ENCODE results near the gene EHD1.

The EHD1 gene

DNA sequence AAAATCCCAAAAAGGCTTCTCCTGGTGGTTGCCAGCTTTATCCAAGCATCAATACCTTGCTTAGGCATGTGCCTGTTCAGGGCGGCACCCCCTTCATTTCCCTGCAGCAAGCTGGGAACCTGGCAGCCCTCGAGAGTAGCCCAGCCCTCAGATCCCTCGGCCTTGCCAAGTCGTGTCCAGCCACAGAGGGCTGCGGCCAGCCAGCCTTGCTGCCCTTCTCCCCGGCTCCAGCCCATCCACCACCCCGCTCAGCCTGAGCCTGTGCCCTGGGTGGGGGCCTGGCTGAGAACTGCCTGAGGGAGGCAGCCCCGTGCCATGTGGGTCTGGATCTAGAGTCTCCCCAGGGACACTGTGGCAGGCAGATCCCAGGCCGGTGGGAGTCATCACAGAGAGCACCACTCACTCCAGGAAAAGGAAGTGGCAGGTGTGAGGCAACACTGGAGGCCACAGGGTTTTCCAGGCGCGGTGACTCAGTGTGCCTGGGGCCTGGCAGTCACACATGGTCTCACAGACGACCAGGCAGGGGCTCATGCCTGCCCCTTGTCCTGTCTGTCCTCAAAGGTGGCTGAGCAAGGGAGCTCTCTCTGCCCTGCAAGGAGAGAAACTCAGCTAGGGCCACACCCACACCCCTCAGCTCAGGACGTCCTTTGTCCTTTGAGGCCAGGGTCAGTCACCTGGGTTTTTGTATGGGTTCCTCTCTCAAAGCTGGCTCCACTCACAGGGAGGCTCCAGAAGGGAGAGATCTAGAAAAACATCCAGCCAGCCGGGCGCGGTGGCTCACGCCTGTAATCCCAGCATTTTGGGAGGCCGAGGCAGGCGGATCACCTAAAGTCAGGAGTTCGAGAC is 21.8 kb downstream of the EHD1 start:
- TF ChIP-seq ZNF274 (IDR thresholded peaks at IDR 0.05; ENCODE audit: low read depth, low read length), result no peak
- no peak overlapping the region for H3K4me3 ChIP-seq (ENCODE audit: low read length)

DNA sequence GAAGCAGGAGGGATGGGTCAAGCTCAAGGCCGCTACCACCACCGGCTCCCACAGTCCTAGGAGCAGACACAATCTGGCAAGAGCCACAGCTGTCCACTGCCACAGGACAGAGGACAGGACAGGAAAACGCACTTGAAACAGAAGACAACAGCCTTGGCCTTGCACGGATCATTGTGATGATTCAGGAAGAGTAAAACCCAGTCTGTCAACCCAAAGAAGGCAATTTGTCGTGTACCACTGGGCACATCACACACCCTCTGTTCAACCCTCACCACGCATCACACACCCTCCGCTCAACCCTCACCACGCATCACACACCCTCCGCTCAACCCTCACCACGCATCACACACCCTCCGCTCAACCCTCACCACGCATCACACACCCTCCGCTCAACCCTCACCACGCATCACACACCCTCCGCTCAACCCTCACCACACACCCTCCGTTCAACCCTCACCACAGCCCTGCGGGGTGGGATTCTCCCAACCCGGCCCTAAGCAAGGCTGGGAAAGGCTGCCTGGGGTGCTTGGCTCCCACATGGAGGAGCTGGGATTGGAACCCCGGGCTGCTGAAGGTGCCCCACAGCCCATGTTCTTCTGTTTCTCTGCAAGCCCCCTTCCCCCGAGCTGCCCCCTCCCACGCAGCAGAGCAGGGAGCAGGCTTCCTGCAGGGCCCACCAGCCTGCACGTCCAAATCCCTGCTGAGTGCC is 22.7 kb downstream of the EHD1 start:
- H3K4me3 ChIP-seq (ENCODE audit: low read length), result no peak overlapping the region
- TF ChIP-seq ZNF274 (IDR thresholded peaks at IDR 0.05; ENCODE audit: low read depth, low read length), result no peak

DNA sequence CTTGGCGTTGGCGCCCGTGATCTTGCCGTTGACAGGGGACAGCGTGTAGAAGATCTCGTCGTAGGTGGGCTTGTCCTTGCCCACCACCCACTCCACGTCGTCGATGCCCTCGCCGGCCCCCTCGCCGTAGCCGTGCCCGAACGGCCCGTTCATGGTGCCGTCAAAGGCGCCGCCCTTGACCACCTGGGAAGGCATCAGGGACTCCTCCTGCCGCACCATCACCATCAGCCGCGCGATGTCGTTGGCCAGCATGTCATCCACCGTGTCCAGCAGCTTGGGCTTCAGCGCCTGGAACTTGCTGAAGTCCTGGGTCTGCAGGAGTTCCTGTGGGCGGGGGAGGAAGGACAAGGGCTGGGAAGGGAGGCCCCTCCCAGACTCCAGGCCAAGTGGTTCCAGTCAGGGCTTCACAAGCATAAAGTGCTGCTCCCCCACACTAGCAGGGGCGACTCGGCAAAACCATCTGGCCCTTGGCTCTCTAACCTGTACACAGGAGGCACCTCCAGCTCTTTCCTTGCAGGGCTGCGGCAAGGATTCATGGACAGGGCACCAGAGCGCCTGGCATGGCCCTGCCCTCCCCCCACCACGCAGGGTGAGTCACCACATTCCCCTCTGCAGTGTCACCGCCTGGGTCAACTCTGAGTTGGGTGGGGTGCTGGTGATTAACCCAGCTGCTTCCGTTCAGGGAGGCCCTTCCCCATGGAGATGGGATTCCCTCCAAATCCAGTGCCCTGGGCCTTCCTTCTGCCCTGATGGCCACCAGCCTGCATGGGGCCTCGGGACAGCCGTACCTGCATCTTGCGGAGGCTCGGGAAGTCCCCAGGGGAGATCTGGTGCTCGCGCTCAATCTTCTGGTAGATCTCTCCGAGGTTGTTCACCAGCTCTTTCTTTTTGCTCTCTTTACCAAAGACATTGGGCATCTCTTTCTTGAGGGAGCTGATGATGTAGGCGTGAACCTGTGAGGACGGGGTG is 23.6 kb downstream of the EHD1 start:
- TF ChIP-seq ZNF274 (IDR thresholded peaks at IDR 0.05; ENCODE audit: low read depth, low read length), result no peak
- no peak overlapping the region for H3K4me3 ChIP-seq (ENCODE audit: low read length)

DNA sequence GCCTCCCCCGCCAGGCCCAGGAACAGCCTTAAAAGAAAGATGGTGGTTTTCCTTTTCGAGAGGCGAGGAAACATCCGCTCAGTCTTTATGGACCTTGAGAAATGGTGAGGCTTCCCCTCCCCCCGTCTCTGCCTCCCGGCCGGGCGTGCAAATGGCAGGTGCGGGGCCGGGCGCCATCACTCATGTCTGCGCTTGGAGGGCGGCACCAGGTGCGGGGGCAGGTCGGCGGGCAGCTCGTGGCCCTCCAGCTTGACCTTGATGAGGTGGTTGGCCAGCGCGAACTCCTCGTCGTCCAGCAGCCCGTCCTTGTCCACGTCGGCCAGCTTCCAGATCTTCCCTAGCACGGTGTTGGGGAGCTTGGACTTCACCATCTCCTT is 24.3 kb downstream of the EHD1 start:
- TF ChIP-seq ZNF274 (IDR thresholded peaks at IDR 0.05; ENCODE audit: low read depth, low read length), result no peak
- H3K4me3 ChIP-seq (ENCODE audit: low read length), result no peak overlapping the region

DNA sequence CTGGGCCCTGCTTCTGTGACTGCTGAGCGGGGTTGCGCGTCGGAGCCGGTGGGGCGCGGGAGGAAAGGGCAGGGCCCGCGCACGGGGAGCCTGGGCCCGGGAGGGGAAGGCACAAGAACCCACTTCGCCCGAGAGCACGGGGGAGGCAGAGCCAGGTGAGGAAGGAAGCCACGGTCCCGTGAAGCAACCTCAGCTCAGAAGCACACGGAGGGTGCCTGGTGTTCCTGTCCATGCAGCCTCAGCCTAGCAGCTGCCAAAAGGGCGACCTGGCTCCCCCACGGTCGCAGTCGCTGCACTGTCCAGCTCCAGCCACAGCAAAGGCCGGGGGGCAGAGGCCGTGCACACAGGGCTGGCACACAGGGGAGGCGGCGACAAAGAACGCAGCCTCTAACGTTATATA is 24.7 kb downstream of the EHD1 start:
- no peak overlapping the region; the same call in 1 of the 2 replicates for H3K4me3 ChIP-seq (ENCODE audit: low read length)
- no peak for TF ChIP-seq ZNF274 (IDR thresholded peaks at IDR 0.05; ENCODE audit: low read depth, low read length)

DNA sequence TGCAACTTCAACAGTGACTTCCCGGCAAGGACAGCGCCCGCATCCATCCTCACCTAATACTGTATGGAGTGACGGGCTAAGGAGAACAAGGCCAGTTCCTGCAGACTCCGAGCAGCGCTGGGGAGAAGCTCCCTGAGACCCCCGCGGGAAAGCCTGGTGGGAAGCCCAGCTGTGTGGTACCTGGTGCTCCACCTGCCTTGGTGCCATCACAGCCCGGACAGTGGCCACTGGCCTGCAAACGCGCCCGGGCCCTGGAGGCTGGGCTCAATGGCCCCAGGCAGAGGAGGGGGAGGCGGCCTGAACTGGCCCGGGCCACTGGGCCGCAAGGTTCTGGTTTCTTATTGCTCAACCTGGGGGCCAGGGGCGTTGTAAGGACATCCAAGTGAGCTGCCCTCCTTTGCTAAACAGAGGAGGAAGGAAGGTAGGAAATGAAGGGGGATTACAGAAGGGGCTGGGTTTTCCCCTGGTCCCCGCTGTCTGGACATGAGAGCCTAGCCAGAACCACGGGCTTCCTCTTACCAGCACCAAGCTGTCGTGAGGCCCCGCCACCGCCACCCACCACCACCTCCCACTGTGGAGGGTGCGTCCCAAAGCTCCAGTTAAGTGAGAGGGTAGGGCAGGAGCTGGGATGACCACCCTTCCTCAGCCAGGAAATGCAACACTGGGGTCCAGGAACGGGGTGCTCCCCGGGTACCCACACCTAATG is 25.5 kb downstream of the EHD1 start:
- H3K4me3 ChIP-seq (ENCODE audit: low read length), result no peak overlapping the region; the same call in 1 of the 2 replicates

DNA sequence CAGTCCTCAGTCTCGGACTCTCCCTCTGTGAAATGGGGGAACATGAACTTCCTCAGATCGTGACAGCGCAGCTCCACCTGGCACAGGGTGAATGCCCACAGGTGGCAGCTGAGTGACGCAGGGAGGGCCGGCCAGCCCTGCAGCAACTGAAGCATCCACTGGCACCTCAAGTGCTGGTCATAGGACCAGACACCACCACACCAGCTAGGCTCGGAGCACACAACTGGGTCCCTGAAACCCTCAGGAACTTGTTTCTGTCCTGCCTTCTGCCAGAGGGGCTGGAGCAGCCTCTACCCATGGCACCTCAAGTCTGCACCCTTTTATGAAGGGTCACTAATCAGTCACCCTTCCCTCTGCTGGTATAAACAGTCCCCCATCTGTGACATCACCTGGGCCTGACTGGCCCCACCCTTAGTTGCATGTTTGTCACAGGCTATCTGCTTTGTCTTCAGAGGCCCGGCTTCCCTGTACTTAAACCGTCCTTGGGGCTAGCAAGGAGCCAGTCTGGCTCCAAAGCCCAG is 26.5 kb downstream of the EHD1 start:
- no peak overlapping the region; the same call in 1 of the 2 replicates for H3K4me3 ChIP-seq (ENCODE audit: low read length)

More for the DNA sequence above, 25.5 kb downstream of the EHD1 start:
- no peak for TF ChIP-seq ZNF274 (IDR thresholded peaks at IDR 0.05; ENCODE audit: low read depth, low read length)

DNA sequence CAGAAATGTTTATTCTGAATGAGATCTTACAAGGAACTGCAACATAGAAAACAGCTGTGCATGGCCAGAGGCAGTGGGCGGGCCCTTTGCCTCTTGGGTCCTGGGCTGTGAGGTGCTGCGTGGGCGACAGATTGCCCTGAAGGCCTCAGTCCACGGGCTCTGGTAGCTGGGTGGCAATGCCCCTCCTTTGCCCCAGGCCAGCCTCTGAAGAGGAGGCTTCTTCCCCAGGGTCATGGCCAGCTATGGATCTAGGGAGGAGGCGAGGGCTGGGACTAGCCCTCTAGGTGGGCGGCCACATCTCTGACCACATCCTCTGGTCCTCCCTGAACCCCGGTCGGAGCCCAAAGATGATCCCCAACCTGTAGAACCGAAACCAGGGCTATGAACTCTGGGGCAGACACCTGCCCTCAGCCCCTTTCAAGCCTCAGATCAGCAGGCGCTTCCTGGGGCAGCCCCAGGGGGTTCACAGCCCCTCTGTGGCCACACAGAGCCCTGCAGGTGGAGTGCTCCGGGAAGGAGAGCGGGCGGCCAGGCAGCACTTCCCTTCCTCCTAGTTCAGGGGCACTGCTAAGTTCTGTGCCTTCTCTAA is 27.3 kb downstream of the EHD1 start:
- no peak overlapping the region; the same call in 1 of the 2 replicates for H3K4me3 ChIP-seq (ENCODE audit: low read length)
- no peak for TF ChIP-seq ZNF274 (IDR thresholded peaks at IDR 0.05; ENCODE audit: low read depth, low read length)

More for the DNA sequence above, 26.5 kb downstream of the EHD1 start:
- no peak for TF ChIP-seq ZNF274 (IDR thresholded peaks at IDR 0.05; ENCODE audit: low read depth, low read length)

DNA sequence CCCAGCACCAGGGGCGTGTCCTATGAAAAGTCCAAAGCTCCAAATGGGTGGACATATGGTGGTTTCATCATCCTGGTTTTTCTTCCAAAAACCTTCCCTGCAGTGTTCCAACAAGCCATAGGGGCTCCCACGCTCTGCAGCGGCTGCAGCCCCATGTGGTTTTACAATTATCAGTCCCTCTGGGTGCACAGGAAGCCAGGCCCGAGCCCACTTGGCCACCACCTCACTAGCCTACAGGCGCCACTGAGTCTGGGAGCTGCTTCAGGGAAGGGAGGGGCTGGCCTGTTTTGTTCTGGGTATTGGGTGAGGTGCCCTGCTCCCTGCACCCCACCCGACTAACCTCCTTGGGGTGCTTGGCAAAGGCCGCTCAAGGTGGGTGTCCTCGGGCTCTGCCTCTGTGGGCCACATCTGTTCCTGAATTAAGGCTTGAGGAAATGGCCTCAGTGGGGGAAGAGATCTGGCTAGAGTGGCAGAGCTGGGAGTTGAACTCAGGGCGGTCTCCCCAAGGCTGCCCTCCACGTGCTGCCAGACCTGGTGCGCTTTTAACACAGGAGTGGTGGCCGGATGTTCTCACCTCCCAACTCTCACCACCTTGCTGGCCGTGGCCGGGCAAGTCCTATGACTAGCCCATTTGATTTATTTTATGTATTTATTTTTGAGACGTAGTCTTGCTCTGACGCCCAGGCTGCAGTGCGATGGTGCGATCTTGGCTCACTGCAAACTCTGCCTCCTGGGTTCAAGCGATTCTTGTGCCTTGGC is 28.6 kb downstream of the EHD1 start:
- H3K4me3 ChIP-seq (ENCODE audit: low read length), result no peak overlapping the region
- no peak for TF ChIP-seq ZNF274 (IDR thresholded peaks at IDR 0.05; ENCODE audit: low read depth, low read length)

DNA sequence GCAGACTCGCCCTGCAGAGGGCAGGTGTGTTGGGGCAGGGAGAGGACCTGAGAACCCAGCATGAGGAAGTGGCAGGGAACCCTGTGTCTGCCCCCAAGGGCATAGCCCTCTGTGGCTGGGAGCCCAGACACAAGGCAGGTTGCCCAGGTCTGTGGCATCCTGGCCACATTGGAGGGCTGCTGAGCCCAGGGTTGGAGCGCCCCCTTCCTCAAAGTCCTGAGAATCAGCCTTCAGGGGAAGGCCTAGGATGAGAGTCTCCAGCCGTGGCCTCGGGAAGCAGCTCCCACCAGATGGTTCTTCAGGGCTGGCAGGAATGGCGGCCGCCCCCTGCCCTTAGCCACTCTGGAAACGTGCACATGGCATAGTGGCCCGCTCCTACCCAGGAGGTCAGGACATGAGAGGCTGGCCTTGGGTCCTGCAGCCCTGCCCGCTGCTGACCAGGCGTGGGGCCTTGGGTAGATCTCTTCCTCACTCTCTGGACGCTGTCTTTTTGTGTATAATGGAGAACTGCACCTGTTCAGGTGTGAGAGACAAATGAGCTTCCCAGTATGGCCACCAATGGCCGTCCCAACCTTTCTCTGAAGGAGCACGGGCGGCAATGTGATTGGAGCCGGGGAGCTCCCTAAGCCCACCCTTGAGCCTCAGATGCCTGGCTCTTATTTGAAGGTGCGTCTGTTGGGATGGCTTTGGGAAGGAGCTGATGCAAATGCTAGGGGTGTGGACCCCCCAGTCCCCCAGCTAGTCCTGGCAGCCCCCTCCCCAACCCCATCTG is 29.4 kb downstream of the EHD1 start:
- TF ChIP-seq ZNF274 (IDR thresholded peaks at IDR 0.05; ENCODE audit: low read depth, low read length), result no peak
- H3K4me3 ChIP-seq (ENCODE audit: low read length), result no peak overlapping the region

DNA sequence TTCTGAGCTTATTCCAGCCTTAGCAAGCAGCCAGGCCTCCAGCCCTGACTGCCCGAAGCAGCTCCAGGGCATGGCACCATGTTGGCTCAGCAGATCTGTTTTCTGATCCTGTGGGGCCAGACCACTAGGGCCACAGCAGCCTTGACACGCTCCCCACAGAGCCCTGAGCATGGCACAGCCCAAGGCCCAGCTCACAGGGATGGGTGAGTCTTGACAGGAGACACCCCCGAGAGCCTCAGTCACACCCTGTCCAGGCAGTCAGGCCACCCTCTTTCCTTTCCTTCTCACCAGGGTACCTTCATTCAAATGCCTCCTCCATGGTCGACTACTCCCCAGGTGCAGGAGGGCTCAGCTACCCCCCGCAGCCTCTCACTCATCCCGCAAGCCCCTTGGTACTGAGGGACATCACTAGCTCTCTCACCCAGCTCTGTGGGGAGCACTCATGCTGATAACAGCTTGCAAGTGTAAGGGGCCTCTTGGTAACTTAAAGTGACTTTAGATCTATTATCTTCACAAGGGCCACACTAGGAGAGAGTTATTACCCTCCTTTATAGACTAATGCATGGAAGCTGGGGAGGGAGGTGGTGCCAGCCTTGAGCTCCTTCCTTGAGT is 30.1 kb downstream of the EHD1 start:
- no peak for TF ChIP-seq ZNF274 (IDR thresholded peaks at IDR 0.05; ENCODE audit: low read depth, low read length)
- H3K4me3 ChIP-seq (ENCODE audit: low read length), result no peak overlapping the region
